ENCODE measurements around the gene SLC19A1. TPM values are rescaled to one million over a fixed set of nuclear protein-coding genes. Genes with fewer than 3 reads are reported as not detected.

SLC19A1 gene
- total RNA-seq, 6 experiments from 2014 or later = 4.5 to 24.5 (median 15.7) TPM

DNA sequence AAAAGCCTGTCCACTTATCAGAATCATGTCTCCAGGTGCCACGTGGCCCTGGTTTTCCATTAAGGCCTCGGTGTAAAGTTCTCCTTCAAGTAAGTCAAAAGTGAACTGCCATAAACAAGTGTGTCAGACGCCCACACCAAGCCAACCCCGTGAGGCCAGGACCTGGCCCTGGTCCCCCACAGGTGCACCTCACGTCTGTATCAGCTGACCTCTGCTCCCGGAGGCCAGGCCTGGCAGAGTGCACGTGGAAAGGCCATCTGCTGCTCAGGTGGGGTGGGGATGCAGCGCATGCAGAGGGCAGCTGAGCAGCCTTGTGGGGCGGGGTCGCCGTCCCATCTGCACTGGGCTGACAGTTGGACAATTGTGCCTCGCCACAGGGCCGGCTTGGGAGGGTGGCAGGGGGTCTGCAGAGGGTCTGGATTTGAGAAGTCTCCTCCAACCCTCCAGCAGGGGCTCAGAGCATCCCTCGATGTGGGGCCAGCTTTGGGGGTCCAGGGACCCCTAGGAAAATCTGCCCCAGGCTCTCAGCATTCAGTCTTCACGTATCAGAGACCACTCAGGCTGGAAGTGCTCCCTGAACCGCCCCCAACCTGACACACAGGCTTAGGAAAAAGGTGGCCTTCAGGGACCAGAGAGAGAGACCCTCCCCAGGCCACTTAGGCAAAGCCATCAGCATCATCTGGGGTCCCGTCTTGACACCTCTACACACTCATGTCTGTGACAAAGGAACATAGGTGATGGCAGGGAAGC, 3.0 kb downstream of the SLC19A1 start:
- Histone ChIP-seq H3K9me3 (no peaks in the 10 kb centered on the region), H3K27me3 (no peaks in the 10 kb centered on the region), H3K36me3 (no peaks in the 10 kb centered on the region), H3K4me1 (peaks cover 0 to 18% (median 11%) of the 10 kb centered on the region in 4 donors), H3K27ac (no peak overlapping the region), H3K4me3 (no peak overlapping the region)
- 83% methylated on average over 2 of the region's 17 CpGs for WGBS (ENCODE audit: insufficient coverage, low coverage, low lambda C conversion rate, missing lambda C conversion rate)
- ATAC-seq (no peak), DNase-seq (peak in 2 of 3 donors; percentile 60 to 63)
- TF ChIP-seq POLR2A (IDR thresholded peaks at IDR 0.05) = no peak
- TF ChIP-seq, protein P1, sequence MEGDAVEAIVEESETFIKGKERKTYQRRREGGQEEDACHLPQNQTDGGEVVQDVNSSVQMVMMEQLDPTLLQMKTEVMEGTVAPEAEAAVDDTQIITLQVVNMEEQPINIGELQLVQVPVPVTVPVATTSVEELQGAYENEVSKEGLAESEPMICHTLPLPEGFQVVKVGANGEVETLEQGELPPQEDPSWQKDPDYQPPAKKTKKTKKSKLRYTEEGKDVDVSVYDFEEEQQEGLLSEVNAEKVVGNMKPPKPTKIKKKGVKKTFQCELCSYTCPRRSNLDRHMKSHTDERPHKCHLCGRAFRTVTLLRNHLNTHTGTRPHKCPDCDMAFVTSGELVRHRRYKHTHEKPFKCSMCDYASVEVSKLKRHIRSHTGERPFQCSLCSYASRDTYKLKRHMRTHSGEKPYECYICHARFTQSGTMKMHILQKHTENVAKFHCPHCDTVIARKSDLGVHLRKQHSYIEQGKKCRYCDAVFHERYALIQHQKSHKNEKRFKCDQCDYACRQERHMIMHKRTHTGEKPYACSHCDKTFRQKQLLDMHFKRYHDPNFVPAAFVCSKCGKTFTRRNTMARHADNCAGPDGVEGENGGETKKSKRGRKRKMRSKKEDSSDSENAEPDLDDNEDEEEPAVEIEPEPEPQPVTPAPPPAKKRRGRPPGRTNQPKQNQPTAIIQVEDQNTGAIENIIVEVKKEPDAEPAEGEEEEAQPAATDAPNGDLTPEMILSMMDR (IDR thresholded peaks at IDR 0.05) = no peak
- intact Hi-C loops (cut with DNase I) = no loop called here

DNA sequence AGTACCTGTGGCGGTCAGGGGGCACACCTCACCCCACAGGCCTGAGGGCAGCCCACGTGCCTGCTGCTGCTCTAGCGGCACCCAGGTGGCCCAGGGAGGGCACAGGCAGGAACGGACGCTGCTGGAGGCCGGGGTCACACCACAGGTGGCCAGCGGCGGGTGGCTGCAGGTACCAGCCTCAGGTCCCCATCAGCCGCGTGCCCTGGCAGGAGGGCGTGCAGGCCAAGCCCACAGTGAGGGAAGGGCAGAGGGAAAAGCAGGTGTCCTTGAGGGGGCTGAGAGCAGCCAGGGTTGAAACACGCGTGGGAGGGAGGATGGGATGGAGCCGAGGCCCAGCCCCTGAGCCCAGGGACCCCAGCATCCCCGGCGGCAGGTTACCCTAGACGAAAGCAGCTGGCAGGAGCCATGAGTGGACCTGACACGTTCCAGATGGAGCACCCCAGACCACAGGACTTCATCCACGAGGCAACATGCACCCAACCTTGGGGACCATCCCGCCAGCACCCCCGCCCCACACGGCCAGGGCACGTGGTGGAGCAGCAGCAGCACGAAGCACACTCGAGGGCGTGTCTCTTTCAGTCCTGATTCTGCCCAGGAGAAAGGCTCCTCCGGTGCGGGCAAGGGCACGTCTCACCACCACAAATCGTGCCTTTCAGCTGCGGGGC, 3.7 kb downstream of the SLC19A1 start:
- Histone ChIP-seq H3K27ac (no peak overlapping the region), H3K27me3 (no peaks in the 10 kb centered on the region), H3K4me1 (peaks cover 0 to 25% (median 15%) of the 10 kb centered on the region in 4 donors), H3K4me3 (no peak overlapping the region), H3K9me3 (no peaks in the 10 kb centered on the region), H3K36me3 (no peaks in the 10 kb centered on the region)
- no peak for TF ChIP-seq POLR2A (IDR thresholded peaks at IDR 0.05)
- TF ChIP-seq, protein P1 (IDR thresholded peaks at IDR 0.05) = no peak
- ATAC-seq (no peak), DNase-seq (peak in 2 of 3 donors; percentile 45 to 52)
- intact Hi-C loops (cut with DNase I) = no loop called here
- WGBS (ENCODE audit: insufficient coverage, low coverage, low lambda C conversion rate, missing lambda C conversion rate) = 92% methylated on average over 2 of the region's 31 CpGs

DNA sequence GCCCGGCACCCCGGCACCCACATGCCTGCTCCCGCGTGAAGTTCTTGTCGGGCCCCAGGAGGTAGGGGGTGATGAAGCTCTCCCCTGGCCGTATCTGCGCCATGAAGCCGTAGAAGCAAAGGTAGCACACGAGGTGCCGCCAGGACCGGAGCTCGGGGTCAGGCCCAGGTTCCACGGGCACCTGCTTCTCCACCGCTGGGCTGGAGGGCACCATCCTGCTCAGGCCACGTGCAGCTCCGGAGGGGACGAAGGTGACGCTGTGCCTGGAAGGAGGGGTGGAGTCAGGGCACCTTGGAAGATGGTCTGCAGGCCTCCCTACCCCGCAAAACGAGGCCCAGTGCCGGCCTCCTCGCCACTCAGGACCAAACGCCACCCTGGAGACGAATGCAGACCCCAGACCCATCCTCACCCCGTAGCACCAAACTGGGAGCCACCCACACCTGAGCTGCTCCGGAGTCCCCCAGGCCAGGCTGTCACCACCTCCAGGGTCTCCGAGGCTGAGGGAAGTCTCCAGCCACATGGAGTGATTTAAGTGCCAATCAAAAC, 4.4 kb downstream of the SLC19A1 start:
- DNase-seq (peak; percentile 5 to 52 (median 52)), ATAC-seq (no peak)
- no peak for TF ChIP-seq POLR2A (IDR thresholded peaks at IDR 0.05)
- TF ChIP-seq, protein P1 (IDR thresholded peaks at IDR 0.05) = no peak
- Histone ChIP-seq H3K4me3 (no peak overlapping the region), H3K36me3 (no peaks in the 10 kb centered on the region), H3K4me1 (peaks cover 0 to 32% (median 18%) of the 10 kb centered on the region in 4 donors), H3K27ac (no peak overlapping the region), H3K9me3 (no peaks in the 10 kb centered on the region), H3K27me3 (no peaks in the 10 kb centered on the region)
- intact Hi-C loops (cut with DNase I) = no loop called here
- WGBS (ENCODE audit: insufficient coverage, low coverage, low lambda C conversion rate, missing lambda C conversion rate) = 100% methylated on average over 2 of the region's 27 CpGs

DNA sequence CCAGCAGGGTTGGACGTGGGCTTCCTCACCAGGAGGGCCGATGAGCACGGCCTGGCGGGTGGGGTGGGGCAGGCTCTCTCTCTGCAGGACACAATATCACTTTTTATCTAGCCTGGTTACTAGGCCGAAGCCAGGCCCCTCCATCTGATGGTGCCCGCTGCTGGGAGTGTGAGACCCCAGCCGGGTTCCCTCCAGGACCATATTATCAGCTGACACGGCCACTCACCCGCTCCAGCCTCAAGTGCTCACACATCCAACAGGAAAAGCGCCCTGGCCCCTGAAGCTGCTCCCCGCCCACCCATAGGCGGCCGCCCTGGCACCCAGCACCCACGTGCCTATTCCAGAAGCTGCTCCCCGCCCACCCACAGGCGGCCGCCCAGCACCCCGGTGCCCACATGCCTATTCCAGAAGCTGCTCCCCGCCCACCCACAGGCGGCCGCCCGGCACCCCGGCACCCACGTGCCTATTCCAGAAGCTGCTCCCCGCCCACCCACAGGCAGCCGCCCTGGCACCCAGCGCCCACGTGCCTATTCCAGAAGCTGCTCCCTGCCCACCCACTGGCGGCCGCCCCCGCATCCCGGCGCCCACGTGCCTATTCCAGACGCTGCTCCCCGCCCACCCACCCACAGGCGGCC, 5.0 kb downstream of the SLC19A1 start:
- no peaks in the 10 kb centered on the region for H3K36me3 ChIP-seq
- DNase-seq (peak in 2 of 3 donors; percentile 47 to 50), ATAC-seq (no peak)
- no peak for TF ChIP-seq POLR2A (IDR thresholded peaks at IDR 0.05)
- TF ChIP-seq, protein P1 (IDR thresholded peaks at IDR 0.05) = no peak
- no peak overlapping the region for H3K4me3 ChIP-seq
- WGBS (ENCODE audit: insufficient coverage, low coverage, low lambda C conversion rate, missing lambda C conversion rate) = 85% methylated on average over 11 of the region's 37 CpGs
- peaks cover 0 to 32% (median 19%) of the 10 kb centered on the region in 4 donors for H3K4me1 ChIP-seq
- H3K27ac ChIP-seq = no peak overlapping the region
- H3K9me3 ChIP-seq = no peaks in the 10 kb centered on the region
- intact Hi-C loops (cut with DNase I) = no loop called here
- no peaks in the 10 kb centered on the region for H3K27me3 ChIP-seq

All from right lobe of liver (tissue), 6 donors.